ENCODE data around the gene ARPC1A.

The ARPC1A gene

DNA sequence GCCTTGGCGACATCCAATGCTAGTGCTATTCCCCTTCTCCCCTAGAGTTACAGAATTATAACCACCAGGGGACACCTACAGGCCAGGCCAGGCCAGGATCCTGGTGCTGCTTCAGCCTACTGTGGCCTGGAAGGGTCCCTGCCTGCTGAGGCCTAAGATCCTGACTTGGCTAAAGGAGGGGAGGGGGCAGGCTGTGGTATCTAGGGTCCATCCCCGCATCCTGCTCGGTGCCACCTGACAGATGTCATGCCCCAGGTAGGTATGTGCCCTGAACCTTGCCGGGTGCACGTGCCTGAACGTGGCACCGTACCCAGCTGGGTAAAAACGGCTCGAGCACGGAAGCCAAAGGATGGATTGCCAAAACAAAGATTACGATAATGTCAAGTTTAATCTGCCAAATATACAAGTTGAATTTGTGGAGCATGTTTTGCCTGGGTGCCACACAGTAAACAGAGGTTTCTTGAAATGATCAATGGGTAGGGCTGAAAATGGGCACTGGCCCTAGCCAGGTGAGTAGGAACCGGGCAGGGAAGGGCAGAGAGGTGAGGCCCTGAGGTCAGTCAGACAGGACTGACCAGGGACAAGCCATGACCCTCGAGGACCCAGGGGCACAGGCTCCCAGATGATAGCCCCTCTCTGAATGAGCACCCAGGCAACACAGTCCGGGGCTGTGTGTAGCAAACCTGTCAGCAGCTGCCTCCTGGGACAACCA, 70.1 kb downstream of the ARPC1A start:
- TF ChIP-seq, protein P1, sequence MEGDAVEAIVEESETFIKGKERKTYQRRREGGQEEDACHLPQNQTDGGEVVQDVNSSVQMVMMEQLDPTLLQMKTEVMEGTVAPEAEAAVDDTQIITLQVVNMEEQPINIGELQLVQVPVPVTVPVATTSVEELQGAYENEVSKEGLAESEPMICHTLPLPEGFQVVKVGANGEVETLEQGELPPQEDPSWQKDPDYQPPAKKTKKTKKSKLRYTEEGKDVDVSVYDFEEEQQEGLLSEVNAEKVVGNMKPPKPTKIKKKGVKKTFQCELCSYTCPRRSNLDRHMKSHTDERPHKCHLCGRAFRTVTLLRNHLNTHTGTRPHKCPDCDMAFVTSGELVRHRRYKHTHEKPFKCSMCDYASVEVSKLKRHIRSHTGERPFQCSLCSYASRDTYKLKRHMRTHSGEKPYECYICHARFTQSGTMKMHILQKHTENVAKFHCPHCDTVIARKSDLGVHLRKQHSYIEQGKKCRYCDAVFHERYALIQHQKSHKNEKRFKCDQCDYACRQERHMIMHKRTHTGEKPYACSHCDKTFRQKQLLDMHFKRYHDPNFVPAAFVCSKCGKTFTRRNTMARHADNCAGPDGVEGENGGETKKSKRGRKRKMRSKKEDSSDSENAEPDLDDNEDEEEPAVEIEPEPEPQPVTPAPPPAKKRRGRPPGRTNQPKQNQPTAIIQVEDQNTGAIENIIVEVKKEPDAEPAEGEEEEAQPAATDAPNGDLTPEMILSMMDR (IDR thresholded peaks at IDR 0.05; ENCODE audit: low read depth, low read length), result no peak

DNA sequence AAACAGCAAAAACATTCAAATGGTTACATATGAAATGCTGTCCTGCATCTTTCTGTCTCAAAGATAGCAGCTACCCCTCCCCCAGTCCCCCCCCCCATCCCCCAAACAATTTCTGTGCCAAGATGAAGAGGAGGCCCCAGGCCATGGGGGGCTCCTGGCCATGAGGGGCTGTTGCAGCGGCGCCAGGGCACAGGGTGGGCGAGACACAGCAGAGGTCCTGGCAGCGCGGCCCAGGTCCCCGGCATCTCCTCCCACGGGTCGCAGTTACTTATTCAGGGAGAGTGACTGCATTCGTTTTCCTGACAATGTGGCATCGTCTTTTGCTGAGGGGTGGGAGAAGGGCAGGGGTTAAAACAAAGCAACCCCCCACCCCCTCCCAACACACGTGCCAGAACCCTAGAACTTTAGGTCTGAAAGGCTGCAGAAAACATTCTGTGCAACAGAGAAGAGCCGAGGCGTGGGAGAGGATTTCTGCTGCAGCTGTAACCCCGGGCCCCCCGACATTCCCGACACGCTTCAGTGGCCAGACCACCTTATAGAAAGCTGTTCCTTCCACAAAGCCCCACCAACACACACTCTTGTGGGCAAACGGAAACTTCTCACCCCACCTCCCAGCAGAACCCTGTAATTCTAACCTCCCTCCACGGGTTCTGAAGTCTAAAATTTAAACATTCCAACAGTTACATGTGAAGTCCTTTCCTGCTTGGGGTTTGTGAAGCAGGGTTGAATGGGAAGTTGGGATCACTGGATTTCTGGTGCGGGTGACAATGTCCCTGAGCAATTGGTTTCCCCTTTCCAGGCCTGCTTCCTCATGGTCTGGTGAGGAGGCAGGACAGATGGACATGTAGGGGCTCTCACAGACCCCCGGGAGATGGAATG, 71.0 kb downstream of the ARPC1A start:
- TF ChIP-seq, protein P1 (IDR thresholded peaks at IDR 0.05; ENCODE audit: low read depth, low read length), result no peak
- no peak overlapping the region for H3K4me3 ChIP-seq (ENCODE audit: low read depth, low read length)

More for the DNA sequence above, 70.1 kb downstream of the ARPC1A start:
- H3K4me3 ChIP-seq (ENCODE audit: low read depth, low read length), result no peak overlapping the region

DNA sequence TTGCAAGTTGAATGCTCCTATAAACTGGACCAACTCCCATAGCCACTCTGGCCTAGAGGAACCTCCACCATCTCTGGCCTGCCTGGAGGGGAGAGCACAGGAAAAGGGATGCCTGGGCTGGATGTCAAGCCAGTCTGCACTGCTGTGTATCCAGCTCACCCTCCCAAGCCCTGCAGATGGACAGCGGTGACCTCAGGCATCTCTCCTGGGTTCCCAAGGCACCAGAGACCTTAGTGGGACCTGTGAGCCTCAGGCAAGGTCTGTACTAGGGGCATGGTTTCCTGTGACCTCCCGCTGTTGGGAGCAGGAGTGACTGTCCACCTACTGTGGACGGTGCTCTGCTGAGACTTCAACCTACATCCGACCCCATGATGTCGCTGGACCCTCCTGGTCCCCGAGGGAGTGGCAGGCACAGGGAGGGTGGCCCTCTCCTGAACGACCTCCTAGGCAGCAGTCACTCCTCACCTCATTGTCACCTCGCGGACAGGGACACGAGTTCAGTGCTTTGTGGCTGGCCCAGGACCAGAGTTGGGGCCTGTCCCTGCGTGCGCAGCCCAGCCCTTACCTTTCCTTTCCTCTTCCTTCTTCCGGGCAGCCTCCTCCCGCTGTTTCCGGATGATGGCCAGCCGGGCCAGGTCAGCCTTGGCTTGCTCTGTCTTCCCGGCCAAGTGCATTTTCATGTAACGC, 71.7 kb downstream of the ARPC1A start:
- TF ChIP-seq, protein P1 (IDR thresholded peaks at IDR 0.05; ENCODE audit: low read depth, low read length), result no peak
- H3K4me3 ChIP-seq (ENCODE audit: low read depth, low read length), result no peak overlapping the region

DNA sequence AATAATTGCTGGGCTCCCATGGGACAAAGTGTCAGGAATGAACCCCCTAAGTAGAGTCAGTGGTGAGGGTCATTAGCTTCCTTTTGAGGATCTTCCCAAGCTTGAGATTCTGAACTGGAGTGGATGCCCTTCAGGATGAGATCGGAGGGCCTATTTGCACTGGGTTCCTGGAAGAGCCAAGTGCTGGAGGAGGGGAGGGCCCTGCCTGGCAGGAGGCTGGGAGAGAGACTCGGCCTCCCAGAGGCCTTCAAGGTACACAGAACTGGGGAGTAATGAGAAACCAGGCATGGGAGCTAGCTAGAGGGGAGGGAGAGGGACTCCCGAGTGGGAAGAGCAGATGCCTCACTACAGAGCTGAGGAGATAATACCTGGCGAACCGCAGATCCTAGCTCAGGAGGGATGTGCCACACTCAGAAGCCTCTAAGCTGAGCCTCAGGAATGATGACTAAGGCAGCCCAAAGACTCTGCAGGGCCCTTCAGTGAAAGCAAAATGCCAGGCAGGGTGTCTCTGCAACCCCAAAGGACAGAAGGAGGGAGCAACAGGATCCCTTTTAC, 73.3 kb downstream of the ARPC1A start:
- H3K4me3 ChIP-seq (ENCODE audit: low read depth, low read length), result no peak overlapping the region
- TF ChIP-seq, protein P1 (IDR thresholded peaks at IDR 0.05; ENCODE audit: low read depth, low read length), result no peak

DNA sequence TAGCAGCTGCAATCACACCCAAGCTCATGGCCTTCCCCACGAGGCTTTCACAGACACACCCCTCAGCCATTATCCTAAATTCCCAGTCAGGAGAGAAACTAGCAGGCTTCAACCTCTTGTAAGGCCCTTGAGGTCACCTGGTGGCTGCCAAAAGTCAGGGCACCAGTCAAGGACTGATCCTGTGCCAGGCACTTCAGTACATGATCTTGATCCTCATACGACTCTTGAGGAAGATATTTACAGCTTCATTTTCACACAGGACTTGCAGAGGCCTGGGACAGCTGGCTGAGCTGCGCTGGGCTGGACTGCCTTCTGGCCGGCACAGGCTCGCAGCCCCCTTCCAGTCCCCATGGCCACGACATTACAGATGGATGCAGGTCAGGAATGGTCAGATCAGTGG, 73.9 kb downstream of the ARPC1A start:
- no peak overlapping the region for H3K4me3 ChIP-seq (ENCODE audit: low read depth, low read length)
- TF ChIP-seq, protein P1 (IDR thresholded peaks at IDR 0.05; ENCODE audit: low read depth, low read length), result no peak

DNA sequence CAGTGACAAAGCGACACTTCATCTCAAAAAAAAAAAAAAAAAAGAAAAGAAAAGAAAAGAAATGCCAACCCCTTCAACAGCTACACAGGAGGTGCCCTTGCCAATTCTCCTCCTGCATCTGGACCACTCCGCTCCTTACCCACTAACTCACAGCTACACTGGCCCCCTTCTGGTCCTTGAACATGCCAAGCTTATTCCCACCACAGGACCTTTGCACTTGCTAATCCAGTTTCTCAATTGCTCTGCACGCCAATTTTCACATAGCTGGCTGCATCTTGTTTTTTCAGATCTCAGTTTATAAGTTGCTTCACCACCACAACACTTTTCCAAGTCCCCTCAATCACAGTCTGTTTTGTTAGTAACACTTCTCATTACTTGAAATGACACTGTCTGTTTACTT, 77.2 kb downstream of the ARPC1A start:
- H3K4me3 ChIP-seq (ENCODE audit: low read depth, low read length), result no peak overlapping the region
- TF ChIP-seq, protein P1 (IDR thresholded peaks at IDR 0.05; ENCODE audit: low read depth, low read length), result no peak
